Measurements from ENCODE around the gene TCF19.

Gene TCF19

DNA sequence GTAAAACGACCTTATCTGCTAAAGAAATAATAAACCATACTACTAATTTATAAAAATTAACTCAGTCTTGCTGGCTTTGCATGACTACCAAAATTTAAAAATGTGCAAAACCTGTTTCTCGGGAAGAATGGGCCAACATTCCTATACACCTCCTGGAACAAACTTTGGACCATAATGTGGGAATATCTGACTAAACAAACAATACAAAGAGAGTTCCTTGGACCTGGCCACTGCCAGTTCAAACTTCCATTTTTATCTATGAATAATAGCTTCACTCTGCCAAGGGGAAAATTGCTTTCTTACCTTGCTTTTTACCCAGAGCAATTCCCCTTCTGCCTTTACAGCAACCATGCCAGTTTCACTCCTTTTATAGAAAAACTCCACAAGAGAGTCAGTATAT lies 50.7 kb downstream of the TCF19 start:
- no peak for DNase-seq (ENCODE audit: low read depth)

DNA sequence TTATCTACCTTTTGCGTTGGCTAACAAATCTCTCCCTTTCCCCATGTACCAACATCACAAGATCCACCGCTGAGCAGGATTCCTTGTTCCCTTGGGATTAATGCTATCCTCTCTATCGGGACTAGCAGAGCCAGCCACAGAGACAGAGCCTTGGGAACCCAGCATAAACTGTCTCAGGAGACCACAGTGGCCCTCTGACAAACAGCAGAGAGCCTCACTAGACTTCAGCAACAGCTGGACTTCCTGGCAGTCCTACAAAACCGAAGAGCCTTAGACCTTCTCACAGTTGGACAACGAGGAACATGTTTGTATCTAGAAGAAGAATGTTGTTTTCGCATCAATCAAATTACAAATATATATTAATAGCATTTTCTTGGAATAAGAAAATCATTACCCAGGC lies 51.7 kb downstream of the TCF19 start:
- no peak for DNase-seq (ENCODE audit: low read depth)

DNA sequence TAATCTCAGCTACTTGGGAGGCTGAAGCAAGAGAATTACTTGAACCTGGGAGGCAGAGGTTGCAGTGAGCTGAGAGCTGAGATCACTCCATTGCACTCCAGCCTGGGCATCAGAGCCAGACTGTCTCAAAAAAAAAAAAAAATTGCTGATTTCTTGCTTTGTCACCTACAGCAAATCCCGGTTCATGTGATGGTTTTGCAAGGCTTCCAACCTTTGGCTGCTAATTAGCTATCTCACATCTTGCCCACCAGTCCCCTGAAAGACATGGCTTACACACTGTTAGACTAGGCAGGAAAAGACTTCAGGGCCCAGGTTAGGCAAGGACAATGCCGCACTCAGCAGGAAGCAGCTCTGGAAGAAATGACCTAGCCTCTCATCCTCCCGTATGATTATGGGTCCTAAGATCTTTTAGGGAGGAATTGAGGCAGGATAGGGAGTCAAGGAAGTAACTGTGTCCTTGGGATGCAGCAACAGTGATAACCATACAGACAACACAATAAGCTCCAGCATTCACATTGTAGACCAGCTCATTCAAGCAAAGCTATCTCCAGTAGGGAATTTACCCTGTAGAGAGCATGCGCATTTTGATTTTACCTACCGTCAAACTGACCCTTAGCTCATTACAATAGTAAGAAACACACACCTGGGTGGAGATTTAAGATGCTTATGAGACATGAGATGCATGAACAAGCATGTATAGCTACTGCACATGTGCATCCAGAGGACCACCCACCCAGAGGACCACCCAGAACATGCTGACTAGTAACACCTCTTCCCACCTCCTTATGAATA lies 52.5 kb downstream of the TCF19 start:
- DNase-seq (ENCODE audit: low read depth) = no peak

Measured in stimulated activated CD8-positive, alpha-beta memory T cell treated with anti-CD3 and anti-CD28 coated beads, Interleukin-15, amount 100 ng/mL, for 24 hours (primary cell).